Liver (tissue), 9 donors: Measurements from ENCODE around the gene MERTK. TPM values are rescaled to one million over a fixed set of nuclear protein-coding genes. Genes with fewer than 3 reads are reported as not detected.
A peak's percentile ranks its signal among the peaks of the same experiment; 100 is the strongest.

ENCODE experiments used
- DNase-seq: peaks from one replicate; pipeline ENCODE4 v3.0.0-alpha.2; 2017; ENCODE audit warnings: low spot score
- H3K27ac ChIP-seq, 2 donors: one replicate each; pipeline ENCODE4 v1.7.0; 2013; ENCODE audit warnings: inconsistent platforms in 2 of 2, low read length in 2 of 2, control low read depth in 1 of 2, low read depth in 1 of 2, mild to moderate bottlenecking in 1 of 2
- H3K27me3 ChIP-seq, 4 donors: one replicate each; pipeline versions ENCODE4 v1.6.1 to v1.7.0; 2013; ENCODE audit warnings: low read length in 3 of 4, inconsistent platforms in 1 of 4, mild to moderate bottlenecking in 1 of 4, moderate library complexity in 1 of 4; ENCODE audit not compliant: control insufficient read depth in 4 of 4, insufficient read depth in 4 of 4
- H3K36me3 ChIP-seq, 4 donors: one replicate each; pipeline versions ENCODE4 v1.6.1 to v1.7.0; 2013; ENCODE audit warnings: low read length in 3 of 4, mild to moderate bottlenecking in 3 of 4, low read depth in 1 of 4, moderate library complexity in 1 of 4; ENCODE audit not compliant: control insufficient read depth in 4 of 4, insufficient read depth in 3 of 4
- H3K4me1 ChIP-seq, 4 donors: one replicate each; pipeline versions ENCODE4 v1.6.1 to v1.7.0; 2013; ENCODE audit warnings: low read length in 3 of 4, mild to moderate bottlenecking in 3 of 4, moderate library complexity in 1 of 4; ENCODE audit not compliant: control insufficient read depth in 4 of 4, insufficient read depth in 4 of 4
- H3K4me3 ChIP-seq, 3 donors: one replicate each; pipeline versions ENCODE4 v1.6.1 to v1.7.0; 2013; ENCODE audit warnings: low read length in 3 of 3, control low read depth in 1 of 3, low read depth in 1 of 3, mild to moderate bottlenecking in 1 of 3
- H3K9ac ChIP-seq, 2 donors: one replicate each; pipeline ENCODE4 v1.7.0; 2013; ENCODE audit warnings: low read length in 2 of 2, mild to moderate bottlenecking in 2 of 2, moderate library complexity in 2 of 2, control low read depth in 1 of 2, low read depth in 1 of 2
- H3K9me3 ChIP-seq, 4 donors: one replicate each; pipeline versions ENCODE4 v1.6.1 to v1.7.0; 2013; ENCODE audit warnings: low read length in 3 of 4; ENCODE audit not compliant: control insufficient read depth in 4 of 4
- ATF3 ChIP-seq: IDR thresholded peaks from 2 replicates; pipeline ENCODE4 v1.6.1; 2016; ENCODE audit warnings: antibody characterized with exemption
- CTCF ChIP-seq: fragments of 150-350 bp; IDR thresholded peaks from 2 replicates; pipeline ENCODE4 v1.5.1; 2017; ENCODE audit warnings: improper control_type of control experiment, low read depth, low read length; ENCODE audit not compliant: missing input control
- FOXA1 ChIP-seq: IDR thresholded peaks from 2 replicates; pipeline ENCODE4 v1.6.1; 2016; ENCODE audit warnings: antibody characterized with exemption
- FOXA2 ChIP-seq: IDR thresholded peaks from 2 replicates; pipeline ENCODE4 v1.6.1; 2016; ENCODE audit warnings: antibody characterized with exemption
- GABPA ChIP-seq, 2 donors: IDR thresholded peaks in 1 of 2; conservative IDR thresholded peaks in 1 of 2; 2 replicates each; pipeline ENCODE4 v1.6.1; 2016; ENCODE audit warnings: antibody characterized with exemption in 2 of 2, mild to moderate bottlenecking in 1 of 2, moderate library complexity in 1 of 2
- HNF4A ChIP-seq, 2 donors: conservative IDR thresholded peaks; 2 replicates each; pipeline ENCODE4 v1.6.1; 2016; ENCODE audit warnings: antibody characterized with exemption in 2 of 2, mild to moderate bottlenecking in 2 of 2
- JUND ChIP-seq, 2 donors: IDR thresholded peaks; 2 replicates each; pipeline ENCODE4 v1.6.1; 2016; ENCODE audit warnings: antibody characterized with exemption in 2 of 2
- MAX ChIP-seq: IDR thresholded peaks from 2 replicates; pipeline ENCODE4 v1.6.1; 2016; ENCODE audit warnings: antibody characterized with exemption
- NR2F2 ChIP-seq: IDR thresholded peaks from 2 replicates; pipeline ENCODE4 v1.6.1; 2016; ENCODE audit warnings: antibody characterized with exemption
- RAD21 ChIP-seq, 2 donors: IDR thresholded peaks; 2 replicates each; pipeline ENCODE4 v1.6.1; 2016; ENCODE audit warnings: antibody characterized with exemption in 2 of 2, mild to moderate bottlenecking in 2 of 2
- REST ChIP-seq: IDR thresholded peaks from 2 replicates; pipeline ENCODE4 v1.6.1; 2016; ENCODE audit warnings: antibody characterized with exemption, mild to moderate bottlenecking
- SP1 ChIP-seq: IDR thresholded peaks from 2 replicates; pipeline ENCODE4 v1.6.1; 2018; ENCODE audit warnings: antibody characterized with exemption, mild to moderate bottlenecking
- TAF1 ChIP-seq: conservative IDR thresholded peaks from 2 replicates; pipeline ENCODE4 v1.6.1; 2016; ENCODE audit warnings: antibody characterized with exemption, mild to moderate bottlenecking
- YY1 ChIP-seq: IDR thresholded peaks from 2 replicates; pipeline ENCODE4 v1.6.1; 2016; ENCODE audit warnings: antibody characterized with exemption, mild to moderate bottlenecking
- ZBTB33 ChIP-seq: IDR thresholded peaks from 2 replicates; pipeline ENCODE4 v1.6.1; 2016; ENCODE audit warnings: antibody characterized with exemption
- WGBS: extraction: QIAGEN DNeasy Blood & Tissue Kit; methylation state at CpG from one replicate; pipeline ENCODE4 v1.1.7; 2013; 5-methylcytosine and 5-hydroxymethylcytosine counted together
- polyA plus RNA-seq, 2 donors: library from polyadenylated mRNA; stranded (reverse) in 1 of 2; unstranded in 1 of 2; fragments of 200-250 nt in 1 of 2; fragments of >200 nt in 1 of 2; fragmentation: Nextera tagmentation in 1 of 2; extraction: Ambion mirVana in 1 of 2; gene quantifications; one replicate each; pipeline versions ENCODE4 v1.2.1 to v1.2.3, GENCODE V29; 2013 to 2015
- total RNA-seq, 2 donors: library from RNA; depleted of rRNA; stranded (reverse); fragments of >200 nt; gene quantifications; one replicate each; pipeline ENCODE4 v1.2.3, GENCODE V29; 2014
- donor health status: healthy.
- donor health status: healthy.
- donor health status: healthy.
- donor health status: healthy.
- donor health status: healthy.

MERTK gene
- total and polyA plus RNA-seq, 4 donors = 6.3 to 34.1 (median 8.2) TPM

GRCh38 chr2:112056626-112056987 is 158.2 kb downstream of the MERTK start:
- Histone ChIP-seq H3K4me3 (peak overlapping the region in 1 of 3 donors; percentile 83), H3K4me1 (peaks cover 2 to 20% (median 15%) of the 10 kb centered on the region in 4 donors), H3K27me3 (no peaks in the 10 kb centered on the region), H3K36me3 (peaks cover 0 to 6% (median 1%) of the 10 kb centered on the region in 4 donors), H3K9ac (peak overlapping the region in 1 of 2 donors; percentile 25), H3K27ac (peak overlapping the region; percentile 61 to 93), H3K9me3 (no peaks in the 10 kb centered on the region)
- DNase-seq = no peak
- TF ChIP-seq FOXA2 (no peak), SP1 (peak; percentile 5), JUND (IDR thresholded peaks at IDR 0.05) (no peak)
- 63% methylated on average over 3 of the region's 3 CpGs for WGBS

- Histone ChIP-seq H3K4me1 (peaks cover 2 to 14% (median 7%) of the 10 kb centered on the region in 4 donors), H3K27ac (no peak overlapping the region), H3K4me3 (no peak overlapping the region), H3K9me3 (no peaks in the 10 kb centered on the region), H3K27me3 (no peaks in the 10 kb centered on the region), H3K36me3 (peaks cover 0 to 19% (median 4%) of the 10 kb centered on the region in 4 donors), H3K9ac (no peak overlapping the region)
- WGBS = 82% methylated on average over 2 of the region's 2 CpGs
- TF ChIP-seq MAX = no peak
- no peak for TF ChIP-seq HNF4A (conservative IDR thresholded peaks at IDR 0.05)
- no peak for TF ChIP-seq RAD21 (IDR thresholded peaks at IDR 0.05)
- no peak for TF ChIP-seq YY1
- TF ChIP-seq CTCF = no peak
- no peak for TF ChIP-seq REST
- TF ChIP-seq ZBTB33 = no peak
- TF ChIP-seq ATF3 = no peak
- TF ChIP-seq TAF1 = no peak
- TF ChIP-seq FOXA2 = no peak
- TF ChIP-seq JUND (IDR thresholded peaks at IDR 0.05) = no peak
- TF ChIP-seq NR2F2 = no peak
- TF ChIP-seq SP1 = no peak
- no peak for TF ChIP-seq GABPA (IDR thresholded peaks at IDR 0.05 in 1 of 2, conservative IDR thresholded peaks at IDR 0.05 in 1 of 2)
- TF ChIP-seq FOXA1 = no peak
- no peak for DNase-seq
Observed at GRCh38 chr2:112059671-112060070, 161.3 kb downstream of the MERTK start.
